ENCODE results near the gene HPCAL1. TPM values are rescaled to one million over a fixed set of nuclear protein-coding genes. Genes with fewer than 3 reads are reported as not detected.
A peak's percentile ranks its signal among the peaks of the same experiment; 100 is the strongest.

Gene HPCAL1
- total and polyA plus RNA-seq, 2 of the 4 experiments (the other 2 are of a cell fraction): 8.2 to 33.7 TPM

DNA sequence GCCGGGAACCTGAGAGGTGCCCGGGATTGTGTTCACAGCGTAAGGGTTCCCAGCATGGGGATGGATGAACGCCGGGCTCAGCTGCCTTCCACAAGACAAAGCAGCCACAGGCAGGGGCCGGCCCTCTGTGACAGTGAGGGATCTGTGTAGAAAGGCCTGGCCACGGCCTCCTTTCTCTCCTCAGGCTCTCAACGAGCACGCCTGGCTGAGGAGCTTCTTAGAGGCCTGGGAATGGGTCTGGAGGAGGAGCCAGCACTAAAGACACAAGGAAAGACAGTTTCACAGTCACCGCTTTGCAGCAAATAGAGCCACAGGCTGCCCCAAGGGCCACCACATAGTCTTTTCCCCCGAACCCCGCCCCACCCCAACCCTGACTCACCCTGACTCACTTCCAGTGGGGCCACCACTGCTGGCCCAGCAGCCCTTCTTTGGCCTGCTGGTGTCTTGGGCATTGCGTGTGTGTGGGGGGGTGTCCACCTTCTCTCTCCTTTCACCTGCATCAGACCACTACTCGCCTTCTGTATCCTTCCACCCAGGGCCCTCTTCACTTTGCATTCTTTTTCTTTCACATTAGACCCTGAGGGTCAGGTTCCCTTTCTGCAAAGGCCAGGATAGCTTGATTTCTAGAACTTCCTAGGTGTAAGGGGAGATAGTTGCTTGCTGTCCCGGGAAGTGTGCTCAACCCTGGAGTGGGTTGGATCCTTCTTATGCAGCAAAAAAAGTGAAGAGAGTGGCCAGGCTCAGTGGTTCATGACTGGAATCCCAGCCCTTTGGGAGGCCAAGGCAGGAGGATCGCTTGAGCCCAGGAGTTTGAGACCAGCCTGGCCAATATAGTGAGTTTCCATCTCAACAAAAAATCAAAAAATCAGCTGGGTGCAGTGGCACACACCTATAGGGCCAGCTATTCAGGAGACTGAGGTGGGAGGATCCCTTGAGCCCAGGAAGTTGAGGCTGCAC is 19.3 kb upstream of the HPCAL1 start:
- peak overlapping the region; percentile 35; the same call in 1 of the 2 replicates for H3K4me2 ChIP-seq (ENCODE audit: low read depth, low read length)

More for the DNA sequence above, 19.3 kb upstream of the HPCAL1 start:
- H3K4me3 ChIP-seq (ENCODE audit: insufficient read depth, low read depth, low read length): no peak overlapping the region
- 100% methylated on average over 2 of the region's 16 CpGs; no CpG with 5 or more reads in 1 of the 2 experiments for WGBS, 2 experiments (ENCODE audit: extremely low coverage in 2 of 2, insufficient read length in 1 of 2)
- H2BK5ac ChIP-seq (ENCODE audit: low read depth, low read length, poor library complexity, severe bottlenecking): peak overlapping the region; percentile 87
- ATAC-seq (ENCODE audit: low read depth) (peak; percentile 87), DNase-seq (peak; percentile 87)
- peak overlapping the region; percentile 97 for H4K91ac ChIP-seq (ENCODE audit: insufficient read depth, low read depth, low read length)
- H2BK15ac ChIP-seq (ENCODE audit: low read depth, low read length): peak overlapping the region; percentile 97
- peak overlapping the region; percentile 97 for H2AK5ac ChIP-seq (ENCODE audit: low read depth, low read length)
- intact Hi-C loops (cut with micrococcal nuclease): no loop called here
- H2BK20ac ChIP-seq (ENCODE audit: low read depth, low read length): peak overlapping the region; percentile 98
- H3K36me3 ChIP-seq (ENCODE audit: control insufficient read depth, insufficient read depth, low read length): no peaks in the 10 kb centered on the region
- no peaks in the 10 kb centered on the region for H3K9me3 ChIP-seq (ENCODE audit: control insufficient read depth, insufficient read depth, low read length)
- H3K9ac ChIP-seq (ENCODE audit: low read depth, low read length): peak overlapping the region; percentile 28
- H2AFZ ChIP-seq (replicated peaks; ENCODE audit: low read length, poor library complexity): peak overlapping the region; percentile 89
- H3K27me3 ChIP-seq (ENCODE audit: control insufficient read depth, insufficient read depth, low read length): no peaks in the 10 kb centered on the region
- dilution Hi-C loops (cut with HindIII; ENCODE audit: low sequenced_read_pairs, unreplicated experiment): no loop called here
- H3K4ac ChIP-seq (ENCODE audit: low read depth, low read length): peak overlapping the region; percentile 96
- peak overlapping the region; percentile 99 for H2BK120ac ChIP-seq (ENCODE audit: low read depth, low read length)
- H4K20me1 ChIP-seq (ENCODE audit: insufficient read depth, low read length): no peaks in the 10 kb centered on the region
- peaks cover 26% of the 10 kb centered on the region for H3K9me1 ChIP-seq (ENCODE audit: insufficient read depth, low read length)
- BruUV-seq (replicated peaks): no TSS peak
- POLR2A ChIA-PET (ENCODE audit: unreplicated experiment): interaction anchor here (0.6 kb wide), 1 partner anchor 102 kb away, joined by 5 read pairs; no protein-coding TSS in a partner anchor
- H2AK9ac ChIP-seq (replicated peaks; ENCODE audit: low read depth, low read length, poor library complexity): peak overlapping the region; percentile 90
- peak overlapping the region; percentile 58 for H3K18ac ChIP-seq (ENCODE audit: low read depth, low read length)
- H4K5ac ChIP-seq (ENCODE audit: low read depth, low read length): peak overlapping the region; percentile 79
- in situ Hi-C loops (cut with MboI; ENCODE audit: low sequenced_read_pairs): no loop called here
- TF ChIP-seq CTCF (conservative IDR thresholded peaks at IDR 0.05; ENCODE audit: low read depth, low read length) (no peak), FOS (IDR thresholded peaks at IDR 0.05; ENCODE audit: low read depth, low read length) (peak; percentile 72), NFE2L2 (IDR thresholded peaks at IDR 0.05; ENCODE audit: low read depth, low read length) (no peak), CEBPB (IDR thresholded peaks at IDR 0.05; ENCODE audit: low read depth, low read length) (no peak), RCOR1 (IDR thresholded peaks at IDR 0.05; ENCODE audit: insufficient replicate concordance, low read length) (no peak), CHD1 (IDR thresholded peaks at IDR 0.05; ENCODE audit: low read depth, low read length) (no peak), POLR2A (IDR thresholded peaks at IDR 0.05; ENCODE audit: low read depth, low read length) (peak; percentile 35; the same call in 1 of the 2 replicates), RFX5 (IDR thresholded peaks at IDR 0.05; ENCODE audit: low read depth, low read length) (no peak), SMC3 (IDR thresholded peaks at IDR 0.05; ENCODE audit: low read depth, low read length) (no peak)
- TF ChIP-seq, protein P1, sequence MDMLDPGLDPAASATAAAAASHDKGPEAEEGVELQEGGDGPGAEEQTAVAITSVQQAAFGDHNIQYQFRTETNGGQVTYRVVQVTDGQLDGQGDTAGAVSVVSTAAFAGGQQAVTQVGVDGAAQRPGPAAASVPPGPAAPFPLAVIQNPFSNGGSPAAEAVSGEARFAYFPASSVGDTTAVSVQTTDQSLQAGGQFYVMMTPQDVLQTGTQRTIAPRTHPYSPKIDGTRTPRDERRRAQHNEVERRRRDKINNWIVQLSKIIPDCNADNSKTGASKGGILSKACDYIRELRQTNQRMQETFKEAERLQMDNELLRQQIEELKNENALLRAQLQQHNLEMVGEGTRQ (IDR thresholded peaks at IDR 0.05; ENCODE audit: low read depth, low read length): no peak
- H3K27ac ChIP-seq (ENCODE audit: insufficient read depth, low read length): peak overlapping the region; percentile 72
- peak overlapping the region; percentile 92 to 94 for H4K8ac ChIP-seq (ENCODE audit: low read depth in 2 of 2, low read length in 2 of 2)
- CTCF ChIA-PET: interaction anchor here (0.6 to 0.8 kb wide), 2 partner anchors 12 to 125 kb away, joined by 3 to 5 read pairs; no protein-coding TSS in a partner anchor
- H3K14ac ChIP-seq (replicated peaks; ENCODE audit: low read depth, low read length): peak overlapping the region; percentile 93
- peak overlapping the region; percentile 74 for H3K56ac ChIP-seq (ENCODE audit: extremely low read depth, insufficient read depth, low read length)
- peaks cover 0 to 4% of the 10 kb centered on the region in 2 experiments; a peak in 1 of 4 replicates for H3K79me1 ChIP-seq (ENCODE audit: low read depth in 1 of 2, low read length in 2 of 2)
- H3K23ac ChIP-seq (ENCODE audit: low read depth, low read length): peak overlapping the region; percentile 72
- H3K4me1 ChIP-seq (ENCODE audit: control insufficient read depth, insufficient read depth, low read length): peaks cover 29% of the 10 kb centered on the region
